H9 (cell line): ENCODE data around the gene PTGS1. TPM values are rescaled to one million over a fixed set of nuclear protein-coding genes. Genes with fewer than 3 reads are reported as not detected.

Experiments
- DNase-seq: peaks from one replicate; pipeline ENCODE4 v3.0.0-alpha.2; 2017
- H2AFZ ChIP-seq: one replicate; pipeline ENCODE4 v1.6.1; 2013; ENCODE audit warnings: mild to moderate bottlenecking, low read length, control low read depth, moderate library complexity
- H2AK5ac ChIP-seq: 2 replicates; pipeline ENCODE4 v1.6.1; 2013; ENCODE audit warnings: low read length, control low read depth, mixed read lengths; ENCODE audit not compliant: insufficient read length
- H2BK120ac ChIP-seq: one replicate; pipeline ENCODE4 v1.6.1; 2013; ENCODE audit warnings: low read depth, mild to moderate bottlenecking, low read length, control low read depth, inconsistent platforms; ENCODE audit not compliant: poor library complexity, severe bottlenecking
- H2BK12ac ChIP-seq: 2 replicates; pipeline ENCODE4 v1.6.1; 2013; ENCODE audit warnings: low read length, control low read depth, mixed read lengths, low read depth; ENCODE audit not compliant: insufficient read length
- H2BK15ac ChIP-seq: 2 replicates; pipeline ENCODE4 v1.6.1; 2013; ENCODE audit warnings: low read depth, low read length, control low read depth
- H2BK20ac ChIP-seq: one replicate; pipeline ENCODE4 v1.6.1; 2013; ENCODE audit warnings: low read depth, mild to moderate bottlenecking, low read length, control low read depth, inconsistent platforms; ENCODE audit not compliant: poor library complexity, severe bottlenecking
- H2BK5ac ChIP-seq: 2 replicates; pipeline ENCODE4 v1.6.1; 2013; ENCODE audit warnings: low read length, control low read depth, mixed read lengths; ENCODE audit not compliant: insufficient read length
- H3K14ac ChIP-seq: 2 replicates; pipeline ENCODE4 v1.6.1; 2013; ENCODE audit warnings: low read length, control low read depth; ENCODE audit not compliant: insufficient read depth
- H3K18ac ChIP-seq: 2 replicates; pipeline ENCODE4 v1.6.1; 2013; ENCODE audit warnings: low read depth, mild to moderate bottlenecking, mixed read lengths, low read length, control low read depth; ENCODE audit not compliant: insufficient read length
- H3K23ac ChIP-seq: 2 replicates; pipeline ENCODE4 v1.6.1; 2013; ENCODE audit warnings: low read length, control low read depth, mixed read lengths, low read depth; ENCODE audit not compliant: insufficient read length
- H3K23me2 ChIP-seq: 2 replicates; pipeline ENCODE4 v1.6.1; 2013; ENCODE audit warnings: low read depth, mild to moderate bottlenecking, mixed read lengths, low read length, control low read depth; ENCODE audit not compliant: insufficient read length, poor library complexity, severe bottlenecking
- H3K27ac ChIP-seq: 2 replicates; pipeline ENCODE4 v1.5.1; 2013; ENCODE audit warnings: low read length, control low read depth, mixed read lengths, low read depth; ENCODE audit not compliant: insufficient read length
- H3K27me3 ChIP-seq: 2 replicates; pipeline ENCODE4 v1.6.1; 2013; ENCODE audit warnings: low read length, control low read depth, inconsistent platforms; ENCODE audit not compliant: insufficient read depth
- H3K4ac ChIP-seq: 2 replicates; pipeline ENCODE4 v1.6.1; 2013; ENCODE audit warnings: low read depth, mild to moderate bottlenecking, control low read depth, inconsistent platforms, low read length, moderate library complexity
- H3K4me1 ChIP-seq: 2 replicates; pipeline ENCODE4 v1.6.1; 2013; ENCODE audit warnings: low read length, control low read depth, inconsistent platforms; ENCODE audit not compliant: insufficient read depth
- H3K4me2 ChIP-seq: 2 replicates; pipeline ENCODE4 v1.6.1; 2013; ENCODE audit warnings: low read length, control low read depth, mixed read lengths; ENCODE audit not compliant: insufficient read length, insufficient read depth
- H3K56ac ChIP-seq: 2 replicates; pipeline ENCODE4 v1.6.1; 2013; ENCODE audit warnings: low read depth, mild to moderate bottlenecking, mixed read lengths, low read length, control low read depth; ENCODE audit not compliant: insufficient read length
- H3K79me1 ChIP-seq: 2 replicates; pipeline ENCODE4 v1.6.1; 2013; ENCODE audit warnings: low read depth, mild to moderate bottlenecking, moderate library complexity, low read length, control low read depth, inconsistent platforms; ENCODE audit not compliant: insufficient read depth, poor library complexity, severe bottlenecking
- H3K79me2 ChIP-seq: 2 replicates; pipeline ENCODE4 v1.6.1; 2013; ENCODE audit warnings: low read length, control low read depth, inconsistent platforms; ENCODE audit not compliant: insufficient read depth
- H3K9ac ChIP-seq: 2 replicates; pipeline ENCODE4 v1.6.1; 2013; ENCODE audit warnings: low read length, control low read depth, mixed read lengths; ENCODE audit not compliant: insufficient read length; ENCODE audit errors: extremely low read depth
- H3K9me3 ChIP-seq: one replicate; pipeline ENCODE4 v1.6.1; 2013; ENCODE audit warnings: low read depth, low read length, inconsistent platforms; ENCODE audit not compliant: control insufficient read depth
- H3T11ph ChIP-seq: one replicate; pipeline ENCODE4 v1.6.1; 2013; ENCODE audit warnings: mild to moderate bottlenecking, low read length, control low read depth, inconsistent platforms
- H4K20me1 ChIP-seq: one replicate; pipeline ENCODE4 v1.6.1; 2013; ENCODE audit not compliant: control insufficient read depth, insufficient read length, insufficient read depth
- H4K5ac ChIP-seq: 2 replicates; pipeline ENCODE4 v1.6.1; 2013; ENCODE audit warnings: low read depth, mild to moderate bottlenecking, mixed read lengths, low read length, control low read depth; ENCODE audit not compliant: insufficient read length
- H4K8ac ChIP-seq: replicated peaks from 2 replicates; pipeline ENCODE4 v1.6.1; 2013; ENCODE audit warnings: low read length, control low read depth, mixed read lengths, low read depth; ENCODE audit not compliant: insufficient read length
- H4K91ac ChIP-seq: 2 replicates; pipeline ENCODE4 v1.6.1; 2013; ENCODE audit warnings: low read depth, mild to moderate bottlenecking, moderate library complexity, mixed read lengths, low read length, control low read depth; ENCODE audit not compliant: insufficient read length
- H3K27ac Mint-ChIP-seq, 3 experiments: 2 replicates in 2 of 3; 3 replicates in 1 of 3; pipeline ENCODE4 v1.8.0; 2020 to 2021; ENCODE audit warnings: mixed read lengths in 3 of 3, mild to moderate bottlenecking in 1 of 3, moderate library complexity in 1 of 3
- H3K27me3 Mint-ChIP-seq: 2 replicates; pipeline ENCODE4 v1.8.0; 2021; ENCODE audit warnings: low read depth, mild to moderate bottlenecking, moderate library complexity, mixed read lengths
- H3K36me3 Mint-ChIP-seq, 3 experiments: 2 replicates in 2 of 3; 3 replicates in 1 of 3; pipeline ENCODE4 v1.8.0; 2020 to 2021; ENCODE audit warnings: low read depth in 3 of 3, mixed read lengths in 3 of 3; ENCODE audit not compliant: insufficient read depth in 1 of 3
- H3K4me1 Mint-ChIP-seq, 2 experiments: 2 replicates each; pipeline ENCODE4 v1.8.0; 2020; ENCODE audit warnings: mixed read lengths in 2 of 2
- H3K4me3 Mint-ChIP-seq, 2 experiments: 2 replicates in 1 of 2; 3 replicates in 1 of 2; pipeline ENCODE4 v1.8.0; 2020 to 2021; ENCODE audit warnings: mild to moderate bottlenecking in 2 of 2, mixed read lengths in 2 of 2, moderate library complexity in 1 of 2
- H3K9me3 Mint-ChIP-seq, 2 experiments: 2 replicates in 1 of 2; 3 replicates in 1 of 2; pipeline ENCODE4 v1.8.0; 2020; ENCODE audit warnings: mild to moderate bottlenecking in 2 of 2, mixed read lengths in 2 of 2, moderate library complexity in 1 of 2
- WGBS: extraction: QIAGEN DNeasy Blood & Tissue Kit; methylation state at CpG from one replicate; pipeline ENCODE4 v1.1.7; 2013; ENCODE audit warnings: missing lambda C conversion rate, low lambda C conversion rate, mixed read lengths; ENCODE audit not compliant: insufficient read length; ENCODE audit errors: extremely low coverage; 5-methylcytosine and 5-hydroxymethylcytosine counted together
- total RNA-seq: library from RNA; stranded (reverse); gene quantifications from 2 replicates; pipeline ENCODE4 v1.2.1, GENCODE V29; 2021
- TF ChIP-seq, protein P1 (sequence below): fragments of 200-600 bp; sonication (generic); conservative IDR thresholded peaks from 3 replicates; pipeline ENCODE4 v1.8.0; 2021; ENCODE audit warnings: antibody characterized with exemption, mild to moderate bottlenecking

Gene PTGS1
- total RNA-seq, 1 experiment from 2014 or later: 1.3 TPM

DNA sequence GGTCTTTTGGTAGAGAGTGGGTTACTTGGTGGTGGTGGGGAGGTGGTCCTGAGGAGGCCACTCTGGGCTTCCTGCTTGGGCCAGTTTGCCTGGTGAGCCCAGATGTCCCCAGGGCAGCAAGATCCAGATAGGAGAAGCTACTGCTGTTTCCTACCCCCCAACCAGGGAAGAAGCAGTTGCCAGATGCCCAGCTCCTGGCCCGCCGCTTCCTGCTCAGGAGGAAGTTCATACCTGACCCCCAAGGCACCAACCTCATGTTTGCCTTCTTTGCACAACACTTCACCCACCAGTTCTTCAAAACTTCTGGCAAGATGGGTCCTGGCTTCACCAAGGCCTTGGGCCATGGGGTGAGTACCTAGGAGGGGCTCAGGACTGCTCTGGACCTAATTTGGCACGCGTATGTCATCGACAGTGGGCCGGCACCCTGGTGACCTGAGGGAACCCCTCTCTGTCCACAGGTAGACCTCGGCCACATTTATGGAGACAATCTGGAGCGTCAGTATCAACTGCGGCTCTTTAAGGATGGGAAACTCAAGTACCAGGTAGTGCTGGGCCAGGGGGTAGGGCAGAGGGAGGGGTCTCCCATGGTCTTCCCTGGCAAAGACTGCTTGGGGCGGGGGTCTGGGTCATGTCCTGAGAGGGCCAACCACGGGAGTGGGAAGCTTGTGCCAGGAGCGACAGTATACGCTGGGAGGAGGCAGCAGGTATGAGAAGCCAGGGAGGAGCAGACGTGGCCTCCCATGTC, 10.6 kb downstream of the PTGS1 start:
- Mint-ChIP-seq H3K4me1 (peaks cover 11 to 15% of the 10 kb centered on the region in 2 experiments), H3K4me3 (no peak overlapping the region), H3K27ac (no peak overlapping the region), H3K27me3 (peaks cover 8% of the 10 kb centered on the region), H3K36me3 (no peaks in the 10 kb centered on the region), H3K9me3 (peaks cover 4 to 6% of the 10 kb centered on the region in 2 experiments; a peak in 3 of 5 replicates)
- H3K27me3 ChIP-seq: no peaks in the 10 kb centered on the region
- no peak for DNase-seq
- H2BK12ac ChIP-seq: no peak overlapping the region
- H3K4me2 ChIP-seq: no peak overlapping the region
- no peak overlapping the region for H2AFZ ChIP-seq
- H3K79me1 ChIP-seq: no peaks in the 10 kb centered on the region
- no peak overlapping the region for H3K9ac ChIP-seq
- H3K79me2 ChIP-seq: no peaks in the 10 kb centered on the region
- no peak overlapping the region for H2BK15ac ChIP-seq
- no peak overlapping the region for H4K5ac ChIP-seq
- no peak overlapping the region for H3K27ac ChIP-seq
- H3K23ac ChIP-seq: no peak overlapping the region
- no peak overlapping the region for H3K18ac ChIP-seq
- no peak overlapping the region for H2BK120ac ChIP-seq
- H3K56ac ChIP-seq: no peak overlapping the region
- no peak overlapping the region; the same call in 1 of the 2 replicates for H3K14ac ChIP-seq
- H3K4me1 ChIP-seq: peaks cover under 1% of the 10 kb centered on the region; the same call in 1 of the 2 replicates
- TF ChIP-seq, protein P1, sequence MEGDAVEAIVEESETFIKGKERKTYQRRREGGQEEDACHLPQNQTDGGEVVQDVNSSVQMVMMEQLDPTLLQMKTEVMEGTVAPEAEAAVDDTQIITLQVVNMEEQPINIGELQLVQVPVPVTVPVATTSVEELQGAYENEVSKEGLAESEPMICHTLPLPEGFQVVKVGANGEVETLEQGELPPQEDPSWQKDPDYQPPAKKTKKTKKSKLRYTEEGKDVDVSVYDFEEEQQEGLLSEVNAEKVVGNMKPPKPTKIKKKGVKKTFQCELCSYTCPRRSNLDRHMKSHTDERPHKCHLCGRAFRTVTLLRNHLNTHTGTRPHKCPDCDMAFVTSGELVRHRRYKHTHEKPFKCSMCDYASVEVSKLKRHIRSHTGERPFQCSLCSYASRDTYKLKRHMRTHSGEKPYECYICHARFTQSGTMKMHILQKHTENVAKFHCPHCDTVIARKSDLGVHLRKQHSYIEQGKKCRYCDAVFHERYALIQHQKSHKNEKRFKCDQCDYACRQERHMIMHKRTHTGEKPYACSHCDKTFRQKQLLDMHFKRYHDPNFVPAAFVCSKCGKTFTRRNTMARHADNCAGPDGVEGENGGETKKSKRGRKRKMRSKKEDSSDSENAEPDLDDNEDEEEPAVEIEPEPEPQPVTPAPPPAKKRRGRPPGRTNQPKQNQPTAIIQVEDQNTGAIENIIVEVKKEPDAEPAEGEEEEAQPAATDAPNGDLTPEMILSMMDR: no peak
- H4K91ac ChIP-seq: no peak overlapping the region
- H3K4ac ChIP-seq: no peak overlapping the region
- H2BK20ac ChIP-seq: no peak overlapping the region
- H4K8ac ChIP-seq: no peak overlapping the region
- no peaks in the 10 kb centered on the region for H3K9me3 ChIP-seq
- no peaks in the 10 kb centered on the region for H4K20me1 ChIP-seq
- no peak overlapping the region for H2AK5ac ChIP-seq
- WGBS: no CpG with 5 or more reads among the region's 14 CpGs
- H3T11ph ChIP-seq: no peak overlapping the region
- H3K23me2 ChIP-seq: peaks cover 1% of the 10 kb centered on the region
- no peak overlapping the region for H2BK5ac ChIP-seq
